Measurements from ENCODE around the gene TEP1.
A peak's percentile ranks its signal among the peaks of the same experiment; 100 is the strongest.
"Not testable (repeated sequence)": the region's sequence is repeated elsewhere in the genome, so short reads cannot be mapped to it uniquely, and the experiment has no call there.

TEP1 gene

DNA sequence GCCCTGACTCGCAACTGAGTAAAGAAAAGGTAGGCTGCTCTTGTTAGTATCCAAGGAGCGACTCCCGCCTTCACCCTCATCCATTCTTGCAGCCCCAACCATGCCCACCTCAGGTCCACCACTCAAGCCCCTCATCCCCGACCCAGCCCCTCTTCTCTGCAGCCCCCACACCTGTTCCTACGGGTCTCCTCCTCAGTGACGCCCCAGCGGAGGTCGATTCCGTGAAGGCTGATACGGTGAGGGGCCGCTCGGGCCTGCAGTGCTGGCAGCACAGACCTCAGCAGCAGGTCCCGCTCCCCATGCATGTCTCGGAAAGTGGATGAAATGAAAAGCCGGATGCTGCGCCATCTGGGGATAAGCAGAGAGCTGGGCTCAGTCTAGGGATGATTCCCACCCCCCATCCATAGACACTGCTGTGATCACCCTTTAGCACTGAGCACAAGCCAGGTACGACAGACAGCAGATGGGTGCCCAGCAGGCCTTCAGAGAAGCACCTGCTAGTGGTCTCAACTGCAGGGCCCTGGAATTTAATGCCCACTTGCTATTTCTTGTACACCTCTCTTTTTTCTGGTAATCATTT lies 26.9 kb downstream of the TEP1 start:
- no peak for DNase-seq

- DNase-seq: no peak
Measured at GRCh38 chr14:20384886-20385285, 28.4 kb downstream of the TEP1 start.

- no peak for DNase-seq
Measured at GRCh38 chr14:20384321-20384720, 29.0 kb downstream of the TEP1 start.

DNA sequence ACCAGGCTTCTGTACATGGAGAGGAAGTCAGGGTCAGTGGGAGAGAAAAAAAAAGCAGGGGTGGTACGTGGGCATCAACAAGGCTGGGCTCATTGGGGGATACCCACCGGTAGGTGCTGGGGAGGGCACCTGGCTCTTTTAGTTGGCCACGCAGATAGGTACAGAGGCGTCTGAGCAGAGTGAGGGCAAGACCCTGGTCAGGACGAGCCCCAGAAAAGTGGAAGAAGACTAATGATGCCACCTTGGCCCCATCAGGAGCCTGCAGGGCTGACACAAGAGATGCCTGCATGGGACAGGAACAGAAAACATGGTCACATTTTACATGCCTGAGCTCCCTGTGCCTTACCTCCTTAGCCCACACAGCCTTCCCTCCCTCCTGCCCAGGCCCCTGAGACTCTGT lies 29.7 kb downstream of the TEP1 start:
- DNase-seq: no peak

DNA sequence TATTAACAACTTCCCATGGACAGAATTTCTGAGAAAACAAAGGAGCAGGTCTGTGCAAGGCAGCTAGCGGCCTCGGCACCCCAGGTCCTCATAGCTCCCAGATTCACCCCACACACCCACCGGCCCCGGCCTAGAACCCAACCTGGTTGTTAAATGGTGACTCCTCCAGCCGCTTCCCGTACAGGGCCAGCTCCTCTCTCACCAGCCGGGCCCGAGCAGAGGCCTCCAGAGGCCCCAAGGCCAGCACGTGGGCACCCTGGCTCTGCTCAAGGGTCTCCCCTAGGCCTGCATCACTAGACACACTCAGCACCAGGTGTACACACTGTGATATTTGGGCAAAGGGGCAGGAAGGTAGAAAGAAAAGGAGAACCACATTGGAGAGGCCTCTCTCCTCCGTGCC lies 30.3 kb downstream of the TEP1 start:
- DNase-seq: no peak

- no peak for DNase-seq
Measured at GRCh38 chr14:20382526-20382925, 30.8 kb downstream of the TEP1 start.

DNA sequence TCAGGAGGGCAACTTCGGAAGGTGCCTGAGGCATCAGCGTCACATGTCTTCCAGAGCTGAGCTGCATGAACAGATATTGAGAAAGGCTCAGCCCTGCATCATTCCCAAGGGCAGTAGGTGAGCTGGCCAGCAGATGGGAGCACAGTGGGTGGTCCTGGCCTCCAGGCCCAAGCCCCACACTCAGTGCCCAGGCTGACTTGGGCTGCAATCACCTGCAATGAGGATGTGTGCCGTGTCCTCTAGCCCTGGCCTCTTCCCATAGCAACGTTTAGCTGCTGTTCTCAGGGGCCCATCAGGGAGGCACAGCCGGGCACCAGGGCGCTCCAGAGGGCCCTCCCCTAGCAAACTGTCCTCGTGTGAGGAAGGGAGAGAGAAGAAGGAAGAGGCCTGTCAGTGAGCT lies 32.0 kb downstream of the TEP1 start:
- DNase-seq: no peak

GRCh38 chr14:20380681-20381080 lies 32.6 kb downstream of the TEP1 start:
- no peak for DNase-seq

DNA sequence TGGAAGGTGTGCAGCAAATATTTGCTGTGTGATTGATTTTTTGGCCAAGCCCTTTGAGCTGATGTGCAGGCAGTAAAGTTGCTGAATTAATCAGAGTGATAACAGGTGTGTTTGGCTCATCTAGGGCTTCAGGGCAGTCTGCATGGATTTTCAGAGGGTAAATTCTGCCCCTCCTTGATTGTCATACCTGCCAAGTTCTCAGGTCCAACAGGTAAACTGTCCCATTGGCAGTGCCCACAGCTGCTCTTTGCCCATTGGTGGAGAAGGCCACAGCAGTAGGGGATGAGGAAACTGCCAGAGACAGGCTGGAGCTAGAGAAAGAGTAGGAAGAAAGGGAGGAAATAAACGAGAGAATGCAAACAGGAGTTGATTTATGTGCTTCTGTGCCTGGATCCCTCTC lies 33.6 kb downstream of the TEP1 start:
- DNase-seq: no peak

GRCh38 chr14:20377171-20377570 lies 36.1 kb downstream of the TEP1 start:
- DNase-seq: no peak

DNA sequence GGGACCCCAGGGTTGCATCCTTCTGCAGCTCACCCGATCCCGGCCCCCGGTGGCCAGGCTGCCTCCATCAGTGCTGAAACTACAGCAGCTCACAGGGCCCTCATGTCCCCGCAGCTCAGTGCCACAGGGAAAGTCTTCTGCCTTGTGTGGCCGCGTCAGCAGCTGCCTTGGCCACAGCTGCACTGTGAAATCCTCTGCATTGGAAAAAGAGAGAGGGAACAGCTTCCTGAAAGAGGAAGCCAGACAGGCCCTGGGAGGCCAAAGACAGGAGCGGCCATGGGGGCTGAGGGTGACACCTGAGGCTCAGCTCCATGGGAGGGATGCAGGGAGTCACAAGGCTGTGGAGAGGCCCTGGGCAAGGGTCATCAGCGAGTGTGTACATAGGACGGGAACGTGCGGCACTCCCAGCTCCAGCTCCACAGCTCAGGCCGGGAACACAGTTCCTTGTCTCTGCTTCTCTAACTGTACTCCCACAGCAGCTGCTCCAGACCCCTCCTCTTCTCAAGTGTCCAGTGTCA lies 37.2 kb downstream of the TEP1 start:
- DNase-seq: no peak

DNA sequence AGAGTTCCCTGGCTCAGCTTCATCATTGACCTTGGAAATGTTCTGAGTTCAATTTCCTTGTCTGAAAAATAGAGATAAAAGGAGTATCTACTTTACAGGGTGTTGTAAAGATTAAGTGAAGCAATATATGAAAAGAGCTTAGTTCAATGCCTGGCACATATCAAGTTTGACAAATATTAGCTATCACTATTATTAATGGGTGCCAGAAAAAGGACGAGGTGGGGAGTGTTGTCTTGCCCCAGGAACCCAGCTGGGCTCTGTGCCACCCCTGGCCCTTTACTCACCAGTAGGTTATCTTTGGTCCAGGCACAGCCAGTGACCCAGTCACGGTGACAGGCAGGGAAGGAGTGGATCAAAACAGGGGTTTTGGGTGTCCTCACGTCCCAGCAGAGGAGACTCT lies 37.8 kb downstream of the TEP1 start:
- DNase-seq: no peak

DNA sequence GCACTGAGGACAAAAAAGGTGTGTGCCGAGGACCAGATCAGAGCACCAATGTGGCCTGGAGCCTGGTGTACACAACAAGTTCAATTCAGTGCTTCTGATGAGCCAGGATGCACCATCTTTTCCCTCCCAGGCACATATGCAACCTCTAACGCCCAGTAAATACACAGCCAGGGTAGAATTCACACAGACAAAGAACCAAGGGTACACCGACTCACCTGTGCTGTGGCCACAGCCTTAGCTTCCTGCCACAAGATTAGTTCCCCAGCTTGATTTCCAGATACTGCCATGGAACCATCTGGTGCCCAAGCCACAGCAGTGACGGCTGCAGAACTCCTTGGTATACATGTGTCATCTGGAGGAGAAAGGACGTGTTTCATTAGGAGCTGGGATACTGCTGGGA lies 40.5 kb downstream of the TEP1 start:
- no peak for DNase-seq

GRCh38 chr14:20365928-20366327 lies 47.4 kb downstream of the TEP1 start:
- no peak for DNase-seq

- not testable (repeated sequence) for DNase-seq
Measured at GRCh38 chr14:20358474-20358873, 54.8 kb downstream of the TEP1 start.

DNA sequence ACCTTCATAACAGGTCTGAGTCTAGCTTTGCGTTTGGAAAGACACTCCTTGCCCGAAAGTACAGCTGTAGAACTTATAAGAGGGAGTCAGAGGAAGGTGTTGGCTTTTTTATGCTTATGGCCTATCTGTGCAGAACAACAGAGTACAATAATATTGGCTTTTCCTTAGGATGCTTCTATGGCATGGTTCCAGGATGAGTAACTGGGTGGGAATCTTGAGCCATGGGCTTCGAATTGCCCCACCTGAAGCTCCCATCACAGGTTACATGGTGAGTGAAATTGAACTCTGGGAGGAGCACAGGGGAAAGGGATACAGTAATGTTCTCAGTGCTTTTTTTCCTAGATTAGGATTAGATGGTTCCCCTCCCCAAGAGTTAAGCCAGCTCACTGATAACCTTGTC lies 56.9 kb downstream of the TEP1 start:
- no peak for DNase-seq

GRCh38 chr14:20350860-20351259 lies 62.4 kb downstream of the TEP1 start:
- DNase-seq: peak; percentile 5

- DNase-seq: no peak
Measured at GRCh38 chr14:20350282-20350681, 63.0 kb downstream of the TEP1 start.

DNA sequence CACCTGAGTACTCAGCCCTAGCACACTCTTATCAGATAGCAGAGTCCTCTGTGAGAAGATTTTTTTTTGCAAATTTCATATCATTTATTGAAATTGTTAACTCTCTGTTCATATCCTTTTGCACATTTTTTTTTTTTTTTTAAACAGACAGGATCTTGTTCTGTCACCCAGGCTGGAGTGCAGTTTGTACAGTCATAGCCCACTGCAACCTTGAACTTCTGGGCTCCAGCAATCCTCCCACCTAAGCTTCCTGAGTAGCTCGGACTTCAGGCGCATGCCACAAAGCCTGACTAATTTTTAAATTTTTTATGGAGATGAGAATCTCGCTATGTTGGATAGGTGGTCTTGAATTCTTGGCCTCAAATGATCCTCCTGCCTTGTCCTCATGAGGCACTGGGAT lies 65.6 kb downstream of the TEP1 start:
- no peak for DNase-seq

DNA sequence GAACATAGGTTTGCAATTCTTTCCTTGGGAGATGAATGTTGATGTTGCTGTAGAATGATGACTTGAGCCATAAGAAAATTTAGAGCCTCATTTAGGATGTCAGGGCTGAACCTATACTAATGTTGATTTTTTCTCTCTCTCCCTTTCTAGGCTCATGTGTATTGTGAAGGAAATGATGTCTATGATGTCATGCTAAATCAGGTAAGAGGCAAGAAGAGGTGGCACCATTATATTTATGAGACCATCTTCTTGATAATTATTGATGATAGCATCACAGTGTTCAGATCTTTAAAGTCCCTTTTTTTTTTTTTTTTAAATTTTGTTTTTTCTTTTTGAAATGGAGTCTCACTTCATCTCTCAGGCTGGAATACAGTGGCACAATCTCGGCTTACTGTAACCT lies 66.6 kb downstream of the TEP1 start:
- no peak for DNase-seq

- DNase-seq: no peak
Measured at GRCh38 chr14:20345366-20345765, 67.9 kb downstream of the TEP1 start.

DNA sequence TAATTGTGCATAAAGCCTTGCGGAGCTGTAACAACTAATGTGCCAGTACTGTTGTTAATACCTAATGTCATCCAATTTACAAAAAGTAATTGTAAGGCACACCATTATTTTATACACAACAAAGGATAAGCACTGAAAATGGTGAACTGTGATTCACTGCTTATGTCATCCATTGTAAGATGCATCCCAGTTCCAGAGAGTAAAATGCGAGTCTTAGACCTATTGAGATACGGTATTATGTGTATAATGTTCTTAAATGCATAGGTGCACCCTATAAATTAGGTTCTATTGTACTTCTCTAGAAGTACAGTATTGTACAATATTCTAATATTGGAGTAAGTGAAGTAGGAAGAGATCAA lies 69.5 kb downstream of the TEP1 start:
- DNase-seq: peak; percentile 17

GRCh38 chr14:20343092-20343861 lies 70.0 kb downstream of the TEP1 start, which contains the start of gene PARP2:
PARP2 (plus strand) TSS chr14:20343635; CDS start chr14:20343642, 7 bp downstream.
- DNase-seq: peak; percentile 100

- DNase-seq: no peak
Measured at GRCh38 chr14:20341646-20342045, 71.7 kb downstream of the TEP1 start.

Data from fibroblast of skin of back (primary cell).